Smooth muscle cell (in vitro differentiated cells): ENCODE results near the gene NAALADL1. TPM values are rescaled to one million over a fixed set of nuclear protein-coding genes. Genes with fewer than 3 reads are reported as not detected.

Source experiments
- DNase-seq: peaks from one replicate; lab custom pipeline; 2025; ENCODE audit not compliant: unreplicated experiment; lab: John Stamatoyannopoulos, UW
- H2AFZ ChIP-seq: fragments of 200-600 bp; sonication (generic); 2 replicates; pipeline ENCODE4 v1.6.0; 2016; ENCODE audit warnings: antibody characterized with exemption, low read depth, mild to moderate bottlenecking
- H3F3A ChIP-seq: fragments of 200-600 bp; sonication (generic); 2 replicates; pipeline ENCODE4 v1.6.0; 2017; ENCODE audit warnings: antibody characterized with exemption, low read depth
- H3K27ac ChIP-seq: fragments of 200-600 bp; sonication (generic); 2 replicates; pipeline ENCODE4 v1.5.1; 2016; ENCODE audit warnings: low read depth, mild to moderate bottlenecking
- H3K27me3 ChIP-seq: fragments of 200-600 bp; sonication (generic); 2 replicates; pipeline ENCODE4 v1.6.1; 2016; ENCODE audit warnings: low read depth, mild to moderate bottlenecking
- H3K36me3 ChIP-seq: fragments of 200-600 bp; sonication (generic); 2 replicates; pipeline ENCODE4 v1.5.1; 2016; ENCODE audit warnings: low read depth
- H3K4me1 ChIP-seq: fragments of 200-600 bp; sonication (generic); 2 replicates; pipeline ENCODE4 v1.5.1; 2016; ENCODE audit warnings: low read depth
- H3K4me2 ChIP-seq: fragments of 200-600 bp; sonication (generic); 2 replicates; pipeline ENCODE4 v1.6.0; 2016; ENCODE audit warnings: mild to moderate bottlenecking
- H3K4me3 ChIP-seq: fragments of 200-600 bp; sonication (generic); 2 replicates; pipeline ENCODE4 v1.5.1; 2016; ENCODE audit warnings: mild to moderate bottlenecking
- H3K79me2 ChIP-seq: fragments of 200-600 bp; sonication (generic); 2 replicates; pipeline ENCODE4 v1.6.0; 2016; ENCODE audit warnings: low read depth, mild to moderate bottlenecking
- H3K9ac ChIP-seq: fragments of 200-600 bp; sonication (generic); 2 replicates; pipeline ENCODE4 v1.6.0; 2016; ENCODE audit warnings: low read depth
- H3K9me3 ChIP-seq: fragments of 200-600 bp; sonication (generic); replicated peaks from 2 replicates; pipeline ENCODE4 v1.5.1; 2016; ENCODE audit warnings: low read depth
- H4K20me1 ChIP-seq: fragments of 200-600 bp; sonication (generic); 2 replicates; pipeline ENCODE4 v1.6.0; 2016; ENCODE audit warnings: low read depth
- CTCF ChIP-seq: fragments of 200-600 bp; sonication (generic); IDR thresholded peaks from 2 replicates; pipeline ENCODE4 v1.5.1; 2017; ENCODE audit warnings: borderline replicate concordance, mild to moderate bottlenecking, antibody characterized with exemption; ENCODE audit not compliant: insufficient read depth, poor library complexity, severe bottlenecking
- WGBS: methylation state at CpG from one replicate; pipeline ENCODE4 v1.1.7; 2016; ENCODE audit warnings: low lambda C conversion rate; 5-methylcytosine and 5-hydroxymethylcytosine counted together
- polyA plus RNA-seq: library from polyadenylated mRNA; unstranded; fragments of >200 nt; fragmentation: Nextera tagmentation; extraction: Ambion mirVana; gene quantifications from 2 replicates; pipeline ENCODE4 v1.2.1, GENCODE V29; 2016
- total RNA-seq: library from RNA; depleted of rRNA; stranded (reverse); fragments of >200 nt; gene quantifications from 2 replicates; pipeline ENCODE4 v1.2.3, GENCODE V29; 2014

The NAALADL1 gene
- total and polyA plus RNA-seq, 2 experiments from 2014 or later, result 1.0 to 7.0 TPM

- no peak for TF ChIP-seq CTCF
- WGBS, result 91% methylated on average over 5 of the region's 5 CpGs
- H3K9me3 ChIP-seq, result no peaks in the 10 kb centered on the region
- no peak overlapping the region for H3K9ac ChIP-seq
- no peaks in the 10 kb centered on the region for H3K4me1 ChIP-seq
- H3K79me2 ChIP-seq, result no peaks in the 10 kb centered on the region
- no peaks in the 10 kb centered on the region for H3K27me3 ChIP-seq
- H3K27ac ChIP-seq, result no peak overlapping the region
- no peaks in the 10 kb centered on the region for H3F3A ChIP-seq
- H4K20me1 ChIP-seq, result no peaks in the 10 kb centered on the region
- no peak overlapping the region for H3K4me2 ChIP-seq
- H2AFZ ChIP-seq, result no peak overlapping the region
- DNase-seq, result no peak
- H3K36me3 ChIP-seq, result no peaks in the 10 kb centered on the region
- no peak overlapping the region for H3K4me3 ChIP-seq
Measured at GRCh38 chr11:65002706-65003105, 55.6 kb downstream of the NAALADL1 start.

GRCh38 chr11:64999478-64999877 lies 58.9 kb downstream of the NAALADL1 start:
- H4K20me1 ChIP-seq, result no peaks in the 10 kb centered on the region
- H3K27ac ChIP-seq, result no peak overlapping the region
- no peak overlapping the region for H3K4me2 ChIP-seq
- no peak for DNase-seq
- H3K4me1 ChIP-seq, result peaks cover 8% of the 10 kb centered on the region
- H3F3A ChIP-seq, result no peaks in the 10 kb centered on the region
- 81% methylated on average over 1 of the region's 1 CpG for WGBS
- TF ChIP-seq CTCF, result no peak
- no peak overlapping the region for H3K9ac ChIP-seq
- no peak overlapping the region for H3K4me3 ChIP-seq
- no peaks in the 10 kb centered on the region for H3K27me3 ChIP-seq
- H3K9me3 ChIP-seq, result no peaks in the 10 kb centered on the region
- no peaks in the 10 kb centered on the region for H3K36me3 ChIP-seq
- H2AFZ ChIP-seq, result no peak overlapping the region
- no peaks in the 10 kb centered on the region for H3K79me2 ChIP-seq

- Histone ChIP-seq H3K36me3 (no peaks in the 10 kb centered on the region), H2AFZ (no peak overlapping the region), H3K4me2 (no peak overlapping the region), H3K4me3 (no peak overlapping the region), H3K27me3 (no peaks in the 10 kb centered on the region), H3K9me3 (no peaks in the 10 kb centered on the region), H3F3A (no peaks in the 10 kb centered on the region), H3K79me2 (no peaks in the 10 kb centered on the region), H4K20me1 (no peaks in the 10 kb centered on the region), H3K27ac (no peak overlapping the region), H3K4me1 (peaks cover 8% of the 10 kb centered on the region), H3K9ac (no peak overlapping the region)
- DNase-seq, result no peak
- no peak for TF ChIP-seq CTCF
- 86% methylated on average over 9 of the region's 9 CpGs for WGBS
Measured at GRCh38 chr11:64998690-64999431, 59.5 kb downstream of the NAALADL1 start.

GRCh38 chr11:64998141-64998540 lies 60.2 kb downstream of the NAALADL1 start:
- H3K4me2 ChIP-seq, result no peak overlapping the region

More at GRCh38 chr11:64998141-64998540, 60.2 kb downstream of the NAALADL1 start:
- DNase-seq, result no peak
- H3K9me3 ChIP-seq, result no peaks in the 10 kb centered on the region
- H3K4me1 ChIP-seq, result peaks cover 8% of the 10 kb centered on the region
- H2AFZ ChIP-seq, result no peak overlapping the region
- TF ChIP-seq CTCF, result no peak
- no peaks in the 10 kb centered on the region for H3K79me2 ChIP-seq
- H3K27ac ChIP-seq, result no peak overlapping the region
- WGBS, result 90% methylated on average over 1 of the region's 1 CpG
- H3K9ac ChIP-seq, result no peak overlapping the region
- H3K4me3 ChIP-seq, result no peak overlapping the region
- H3K27me3 ChIP-seq, result no peaks in the 10 kb centered on the region
- no peaks in the 10 kb centered on the region for H3K36me3 ChIP-seq
- no peaks in the 10 kb centered on the region for H4K20me1 ChIP-seq
- no peaks in the 10 kb centered on the region for H3F3A ChIP-seq
